Measurements from ENCODE around the gene SIN3A. TPM values are rescaled to one million over a fixed set of nuclear protein-coding genes. Genes with fewer than 3 reads are reported as not detected.

Gene SIN3A
- total RNA-seq, 1 donor from 2014 or later, result 59.2 TPM

DNA sequence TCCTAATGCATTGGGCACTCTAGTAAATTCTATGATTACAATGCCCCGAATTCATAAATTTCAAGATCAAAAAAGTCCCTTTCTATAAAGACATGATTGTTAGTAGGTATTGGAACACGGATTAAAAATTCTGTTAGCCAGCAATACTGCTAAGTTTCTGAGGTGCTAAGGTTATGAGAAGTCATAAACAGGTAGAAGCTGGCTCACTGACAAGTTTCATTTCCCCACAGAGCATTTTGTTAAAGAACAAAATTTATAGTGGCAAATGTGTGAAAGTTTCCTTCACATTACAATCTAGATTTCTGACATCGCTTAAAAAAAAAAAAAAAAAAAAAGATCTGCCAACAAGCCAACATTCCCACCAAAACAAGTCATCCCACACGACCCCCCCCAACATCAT is 70.7 kb downstream of the SIN3A start:
- Histone ChIP-seq H3K27ac (no peak overlapping the region), H3K27me3 (no peaks in the 10 kb centered on the region), H3K4me3 (no peak overlapping the region), H3K36me3 (peaks cover 8 to 81% of the 10 kb centered on the region in 2 donors), H3K4me1 (no peaks in the 10 kb centered on the region), H3K9me3 (no peaks in the 10 kb centered on the region)
- DNase-seq (ENCODE audit: extremely low spot score in 2 of 2), result no peak
- TF ChIP-seq POLR2AphosphoS5 (IDR thresholded peaks at IDR 0.05; ENCODE audit: insufficient read depth in 1 of 2, low read depth in 1 of 2) (no peak), POLR2A (IDR thresholded peaks at IDR 0.05) (no peak)
- TF ChIP-seq, protein P1, sequence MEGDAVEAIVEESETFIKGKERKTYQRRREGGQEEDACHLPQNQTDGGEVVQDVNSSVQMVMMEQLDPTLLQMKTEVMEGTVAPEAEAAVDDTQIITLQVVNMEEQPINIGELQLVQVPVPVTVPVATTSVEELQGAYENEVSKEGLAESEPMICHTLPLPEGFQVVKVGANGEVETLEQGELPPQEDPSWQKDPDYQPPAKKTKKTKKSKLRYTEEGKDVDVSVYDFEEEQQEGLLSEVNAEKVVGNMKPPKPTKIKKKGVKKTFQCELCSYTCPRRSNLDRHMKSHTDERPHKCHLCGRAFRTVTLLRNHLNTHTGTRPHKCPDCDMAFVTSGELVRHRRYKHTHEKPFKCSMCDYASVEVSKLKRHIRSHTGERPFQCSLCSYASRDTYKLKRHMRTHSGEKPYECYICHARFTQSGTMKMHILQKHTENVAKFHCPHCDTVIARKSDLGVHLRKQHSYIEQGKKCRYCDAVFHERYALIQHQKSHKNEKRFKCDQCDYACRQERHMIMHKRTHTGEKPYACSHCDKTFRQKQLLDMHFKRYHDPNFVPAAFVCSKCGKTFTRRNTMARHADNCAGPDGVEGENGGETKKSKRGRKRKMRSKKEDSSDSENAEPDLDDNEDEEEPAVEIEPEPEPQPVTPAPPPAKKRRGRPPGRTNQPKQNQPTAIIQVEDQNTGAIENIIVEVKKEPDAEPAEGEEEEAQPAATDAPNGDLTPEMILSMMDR (IDR thresholded peaks at IDR 0.05), result no peak
- intact Hi-C loops (cut with DNase I), result no loop called here

DNA sequence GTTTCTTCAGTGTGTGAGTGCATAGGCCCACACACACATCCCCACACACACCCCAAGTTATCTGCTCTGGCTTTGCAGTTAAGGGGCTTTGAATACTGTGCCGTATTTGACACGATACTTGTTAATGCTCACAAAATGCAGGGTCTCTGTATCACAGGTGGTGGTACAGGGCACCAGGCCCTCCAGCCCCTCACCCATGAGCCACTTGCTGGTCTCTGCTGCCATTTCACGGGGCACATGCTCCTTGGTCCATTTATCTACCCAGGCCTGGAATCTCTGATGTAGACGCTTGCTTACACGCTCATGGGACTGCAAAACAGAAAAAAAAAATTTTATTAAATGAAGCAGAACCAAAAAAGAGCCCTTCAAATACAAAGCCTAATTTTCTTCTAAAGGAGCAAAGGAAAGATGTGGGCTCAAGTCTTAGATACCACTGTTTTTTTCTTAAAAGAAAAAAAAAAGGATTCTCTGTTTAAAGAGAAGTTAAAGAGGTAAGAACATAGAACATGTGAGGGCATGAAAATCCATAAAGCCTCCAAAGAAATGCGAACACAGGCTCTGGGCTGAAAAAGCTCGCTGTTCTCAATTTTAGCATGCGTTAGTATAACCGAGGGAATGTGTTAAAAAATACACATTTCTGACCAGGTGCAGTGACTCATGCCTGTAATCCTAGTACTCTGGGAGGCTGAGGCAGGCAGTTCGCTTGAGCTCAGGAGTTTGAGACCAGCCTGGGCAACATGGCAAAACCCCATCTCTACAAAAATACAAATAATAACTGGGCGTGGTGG is 79.4 kb downstream of the SIN3A start:
- H3K27me3 ChIP-seq, result no peaks in the 10 kb centered on the region
- no peak overlapping the region for H3K27ac ChIP-seq
- H3K4me3 ChIP-seq, result no peak overlapping the region
- H3K36me3 ChIP-seq, result peaks cover 0 to 56% of the 10 kb centered on the region in 2 donors
- intact Hi-C loops (cut with DNase I), result no loop called here
- TF ChIP-seq, protein P1 (IDR thresholded peaks at IDR 0.05), result no peak
- TF ChIP-seq POLR2A (IDR thresholded peaks at IDR 0.05) (no peak), POLR2AphosphoS5 (IDR thresholded peaks at IDR 0.05; ENCODE audit: insufficient read depth in 1 of 2, low read depth in 1 of 2) (no peak)
- DNase-seq (ENCODE audit: extremely low spot score in 2 of 2), result peak in 1 of 2 donors; percentile 61
- no peaks in the 10 kb centered on the region for H3K9me3 ChIP-seq
- peaks cover 20% of the 10 kb centered on the region for H3K4me1 ChIP-seq

DNA sequence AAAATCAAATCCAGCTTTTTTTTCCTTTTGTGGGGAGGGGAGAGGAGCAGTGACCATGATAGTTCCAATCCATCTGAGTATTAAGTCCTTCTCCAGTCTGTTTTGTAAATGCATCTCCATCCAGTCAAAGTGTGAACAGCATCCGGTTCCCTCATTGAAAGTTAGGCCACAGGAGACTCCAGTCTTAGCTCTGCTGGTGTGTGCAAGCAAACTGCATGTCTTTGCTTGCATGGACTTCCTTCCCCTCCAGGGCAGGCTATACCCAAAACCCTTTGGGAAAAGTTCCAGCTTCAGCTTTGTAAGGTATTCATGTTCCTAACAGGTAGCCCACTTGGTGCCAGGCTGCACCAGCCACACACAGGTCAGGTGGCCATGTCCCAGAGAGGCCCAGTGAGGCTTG is 80.0 kb downstream of the SIN3A start:
- intact Hi-C loops (cut with DNase I), result no loop called here
- H3K27ac ChIP-seq, result no peak overlapping the region
- H3K4me3 ChIP-seq, result no peak overlapping the region
- no peaks in the 10 kb centered on the region for H3K27me3 ChIP-seq
- H3K4me1 ChIP-seq, result peaks cover 20% of the 10 kb centered on the region
- TF ChIP-seq, protein P1 (IDR thresholded peaks at IDR 0.05), result no peak
- H3K9me3 ChIP-seq, result no peaks in the 10 kb centered on the region
- H3K36me3 ChIP-seq, result peaks cover 0 to 59% of the 10 kb centered on the region in 2 donors
- no peak for DNase-seq (ENCODE audit: extremely low spot score in 2 of 2)

DNA sequence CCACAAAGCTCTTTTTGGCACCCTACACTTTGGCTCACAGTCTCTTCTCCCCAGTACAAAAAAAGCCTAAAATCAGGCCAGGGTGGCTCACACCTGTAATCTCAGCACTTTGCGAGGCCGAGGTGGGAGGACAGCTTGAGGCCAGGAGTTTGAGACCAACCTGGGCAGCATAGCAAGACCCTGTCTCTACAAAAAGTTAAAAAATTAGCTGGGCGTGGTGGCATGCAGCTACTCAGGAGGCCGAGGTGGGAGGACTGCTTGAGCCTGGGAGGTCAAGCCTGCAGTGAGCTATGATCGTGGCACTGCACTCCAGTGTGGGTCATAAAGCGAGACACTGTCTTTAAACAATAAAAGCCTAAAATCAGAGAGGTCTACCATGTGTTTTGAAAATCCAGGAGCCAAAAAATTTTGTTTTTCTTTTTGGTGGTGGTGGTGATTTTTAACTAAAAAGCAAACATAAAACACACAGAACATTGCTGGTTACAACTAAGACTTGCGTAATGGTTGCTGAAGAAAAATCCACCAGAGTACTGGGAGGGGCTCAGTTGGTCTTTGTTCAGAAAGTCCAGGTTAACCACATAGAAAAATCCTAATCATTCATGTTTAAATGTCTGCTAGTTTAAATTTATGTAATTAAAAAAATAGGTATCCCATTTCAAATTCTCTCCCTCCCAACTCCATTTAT is 81.5 kb downstream of the SIN3A start:
- H3K27ac ChIP-seq, result no peak overlapping the region
- H3K4me3 ChIP-seq, result no peak overlapping the region
- intact Hi-C loops (cut with DNase I), result loop anchor here (2.0 to 5.0 kb wide), 2 partner anchors 83 to 267 kb away; no protein-coding TSS in a partner anchor

More for the DNA sequence above, 81.5 kb downstream of the SIN3A start:
- no peak for TF ChIP-seq POLR2A (IDR thresholded peaks at IDR 0.05)
- TF ChIP-seq, protein P1 (IDR thresholded peaks at IDR 0.05), result no peak
- no peak for TF ChIP-seq POLR2AphosphoS5 (IDR thresholded peaks at IDR 0.05; ENCODE audit: insufficient read depth in 1 of 2, low read depth in 1 of 2)
- peak in 1 of 2 donors; percentile 69 for DNase-seq (ENCODE audit: extremely low spot score in 2 of 2)
- H3K27me3 ChIP-seq, result no peaks in the 10 kb centered on the region
- peaks cover 20% of the 10 kb centered on the region for H3K4me1 ChIP-seq
- H3K36me3 ChIP-seq, result peaks cover 0 to 62% of the 10 kb centered on the region in 2 donors
- H3K9me3 ChIP-seq, result no peaks in the 10 kb centered on the region

Measured in vagina (tissue), 2 donors.